IPS-11a (cell line): ENCODE results near the gene KCNK4.

Experiments used
- H3K4me3 ChIP-seq: one replicate; pipeline ENCODE4 v1.5.1; 2013; ENCODE audit warnings: low read depth, low read length, control low read depth

Gene KCNK4

GRCh38 chr11:64268025-64268892 lies 22.8 kb upstream of the KCNK4 start:
- H3K4me3 ChIP-seq, result peak overlapping the region; percentile 69

DNA sequence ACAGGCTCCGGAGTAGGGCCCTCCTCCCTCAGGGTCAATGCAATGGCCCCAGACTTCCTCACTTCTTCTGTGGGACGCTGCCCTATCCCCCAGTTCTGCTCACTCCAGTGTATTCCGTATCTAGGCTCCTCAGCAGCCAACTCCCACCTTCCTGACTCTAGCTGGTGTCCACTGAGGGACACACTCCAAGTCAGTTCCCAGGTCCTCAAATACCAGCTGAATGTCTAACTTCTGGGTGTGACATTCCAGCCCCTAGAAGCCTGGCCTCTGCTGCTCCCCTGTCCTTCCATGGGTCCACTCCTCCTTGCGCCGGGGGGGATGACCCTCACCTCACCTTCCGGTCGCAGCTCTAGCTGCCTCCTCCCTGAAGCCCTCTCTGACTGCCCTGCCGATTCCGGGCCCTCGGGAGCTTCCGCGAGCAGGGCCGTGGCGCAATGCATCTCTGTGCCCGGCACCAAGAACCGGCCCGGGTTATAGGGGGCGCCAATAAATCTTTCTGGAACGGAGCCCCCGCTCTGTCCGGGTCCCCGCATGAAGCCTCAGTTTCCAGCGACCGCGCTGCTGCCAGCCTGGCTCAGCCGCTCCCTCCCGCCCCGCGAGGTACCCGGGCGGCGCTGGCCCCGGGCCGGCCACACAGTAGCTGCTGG lies 22.1 kb upstream of the KCNK4 start:
- peak overlapping the region; percentile 69 for H3K4me3 ChIP-seq

GRCh38 chr11:64269540-64270220 lies 21.4 kb upstream of the KCNK4 start:
- H3K4me3 ChIP-seq, result peak overlapping the region; percentile 90

DNA sequence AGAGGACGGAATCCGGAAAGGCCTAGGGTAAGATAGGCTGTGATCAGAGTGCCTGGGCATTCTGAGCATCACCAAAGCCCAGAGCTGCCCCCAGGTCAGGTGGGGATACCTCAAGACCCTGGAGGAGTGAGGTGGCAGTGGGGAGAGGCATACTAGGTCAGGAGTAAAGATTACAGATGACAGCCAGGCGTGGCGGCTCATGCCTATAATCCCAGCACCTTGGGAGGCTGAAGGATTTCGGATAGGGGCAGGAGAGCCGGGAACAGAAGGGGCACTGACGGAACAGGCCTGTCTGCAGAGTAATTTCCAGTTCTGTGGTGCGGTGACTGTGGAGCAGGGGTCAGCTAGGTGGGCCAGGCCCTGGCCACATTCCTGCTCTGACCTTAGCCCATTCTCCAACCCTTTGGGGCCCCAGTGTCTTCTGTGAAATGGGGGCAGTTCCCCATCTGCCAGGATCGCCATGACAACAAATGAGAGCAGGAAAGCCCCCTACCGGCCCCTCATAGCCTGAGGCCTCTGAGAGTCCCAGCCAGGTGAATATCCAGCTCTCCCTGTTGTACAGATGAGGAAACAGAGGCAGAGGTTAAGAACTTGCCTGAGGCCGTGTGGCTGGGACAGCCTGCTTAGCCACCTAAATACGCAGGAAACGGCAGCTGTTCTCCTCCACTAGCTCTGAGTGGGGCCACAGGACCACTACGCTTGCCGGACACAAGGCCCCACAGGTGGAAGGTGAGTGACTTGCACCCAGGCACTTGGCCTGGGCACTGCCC lies 15.9 kb upstream of the KCNK4 start:
- H3K4me3 ChIP-seq, result no peak overlapping the region

GRCh38 chr11:64275841-64276240 lies 15.3 kb upstream of the KCNK4 start:
- H3K4me3 ChIP-seq, result no peak overlapping the region

DNA sequence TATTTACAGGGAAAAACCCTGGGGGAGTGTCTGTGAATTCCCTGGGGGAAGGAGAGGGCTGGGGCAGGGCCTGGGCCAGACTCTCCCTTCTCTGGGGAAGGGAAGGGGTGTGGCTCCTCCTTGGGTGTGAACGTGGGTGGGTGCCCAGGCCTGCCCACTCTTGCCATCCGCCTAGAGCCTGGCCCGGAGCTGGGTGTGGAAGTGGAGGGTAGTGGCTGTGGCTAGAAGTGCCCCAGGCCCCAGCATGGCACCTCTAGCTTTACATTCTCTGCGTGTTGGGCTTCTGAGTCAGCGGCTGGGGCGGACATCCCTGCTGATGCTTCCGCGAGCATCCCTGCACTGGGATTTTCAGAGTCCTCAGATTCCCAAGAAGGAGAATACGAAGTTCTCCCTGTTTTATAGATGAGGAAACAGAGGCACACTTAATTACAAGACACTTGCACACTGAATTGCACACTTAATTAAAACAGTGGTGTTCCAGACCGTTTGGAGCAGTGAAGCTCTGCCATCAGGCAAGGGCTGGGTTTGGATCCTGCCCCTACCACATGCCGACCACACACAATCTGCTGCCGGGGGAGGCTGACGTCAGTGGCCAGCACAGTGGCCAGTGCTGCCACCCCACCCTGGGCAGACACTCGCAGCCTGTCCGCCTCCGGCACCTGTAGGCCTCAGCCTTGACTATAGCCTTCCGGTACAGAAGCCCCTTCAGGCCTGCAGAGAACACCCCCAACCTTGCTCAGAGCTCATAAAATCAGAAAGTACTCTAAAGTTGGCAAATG lies 14.3 kb upstream of the KCNK4 start:
- no peak overlapping the region for H3K4me3 ChIP-seq

DNA sequence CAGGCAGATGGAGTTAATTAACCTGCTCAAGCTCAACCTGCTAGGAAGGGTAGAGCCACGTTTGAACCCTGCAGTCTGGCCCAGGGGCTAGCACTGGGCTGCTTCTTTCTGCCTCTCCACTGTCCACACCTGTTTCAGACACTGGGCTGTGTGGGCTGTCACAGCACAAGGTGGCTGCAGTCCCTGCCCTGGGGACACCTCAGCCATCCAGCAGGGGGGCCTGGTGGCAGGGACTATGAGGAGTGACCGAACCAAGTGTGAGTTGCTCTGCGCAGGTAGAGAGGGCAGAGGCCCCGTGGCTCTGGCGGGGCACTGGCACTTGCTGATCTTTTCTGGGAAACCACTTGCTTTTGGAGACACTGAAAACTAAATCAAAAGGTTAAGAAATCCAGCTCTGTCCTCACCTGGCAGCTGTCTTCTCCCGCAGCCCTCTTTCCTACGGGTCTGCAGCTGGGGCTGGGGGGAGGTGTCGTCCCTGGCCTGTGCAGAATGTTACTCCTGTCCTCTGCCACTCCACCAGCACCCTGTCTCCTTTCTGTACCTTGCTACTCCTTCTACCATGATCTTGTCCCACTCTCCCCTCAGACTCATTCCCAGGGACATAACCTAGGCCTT lies 12.4 kb upstream of the KCNK4 start:
- H3K4me3 ChIP-seq, result no peak overlapping the region

DNA sequence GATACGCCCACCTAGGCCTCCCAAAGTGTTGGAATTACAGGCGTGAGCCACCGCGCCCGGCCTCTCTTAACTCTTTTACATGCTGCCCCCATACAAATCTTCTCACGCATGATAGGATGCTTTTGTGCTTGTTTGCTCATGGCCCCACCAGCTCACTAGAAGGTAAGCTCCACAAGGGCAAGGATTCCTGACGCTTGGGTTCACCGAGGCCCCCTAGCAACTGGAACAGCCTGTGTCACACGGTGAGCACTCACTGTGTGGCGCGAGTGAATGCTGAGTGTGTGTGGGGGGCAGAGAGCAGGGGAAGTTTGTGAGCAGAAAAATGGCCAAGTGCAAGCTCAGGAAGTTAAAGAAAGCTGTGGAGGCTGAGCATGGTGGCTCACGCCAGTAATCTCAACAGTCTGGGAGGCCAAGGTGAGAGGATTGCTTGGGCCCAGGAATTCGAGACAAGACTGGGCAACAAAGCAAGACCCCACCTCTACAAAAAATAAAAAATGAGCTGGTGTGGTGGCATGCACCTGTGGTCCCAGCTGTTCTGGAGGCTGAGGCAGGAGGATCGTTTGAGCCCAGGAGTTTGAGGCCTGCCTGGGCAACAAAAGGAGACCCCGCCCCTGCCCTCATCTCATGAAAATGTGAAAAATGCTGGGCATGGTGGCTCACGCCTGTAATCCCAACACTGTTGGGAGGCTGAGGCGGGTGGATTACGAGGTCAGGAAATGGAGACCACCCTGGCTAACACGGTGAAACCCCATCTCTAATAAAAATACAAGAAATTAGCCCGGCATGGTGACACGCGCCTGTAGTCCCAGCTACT lies 8.9 kb upstream of the KCNK4 start:
- no peak overlapping the region for H3K4me3 ChIP-seq

DNA sequence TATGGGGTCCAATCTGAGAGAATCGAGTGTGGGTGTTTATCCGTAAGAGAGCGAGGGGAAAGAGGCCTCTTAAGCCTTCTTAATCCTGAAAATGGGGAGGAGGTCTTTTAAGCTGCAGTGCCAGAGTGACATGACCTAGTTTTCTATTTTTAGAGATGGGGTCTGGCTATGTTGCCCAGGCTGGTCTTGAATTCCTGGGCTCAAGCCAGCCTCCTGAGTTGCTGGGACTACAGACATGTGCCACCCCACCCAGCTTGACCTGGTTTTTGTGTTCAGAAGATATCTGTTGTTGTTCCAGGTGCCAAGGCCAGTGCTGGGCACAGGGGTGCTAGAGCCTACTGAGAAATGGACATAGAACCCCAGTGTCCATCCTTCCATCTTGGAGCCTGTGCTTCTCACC lies 8.0 kb upstream of the KCNK4 start:
- H3K4me3 ChIP-seq, result no peak overlapping the region

- H3K4me3 ChIP-seq, result peak within 1 kb of the TSS; percentile 81
These were observed 6.8 kb upstream of the KCNK4 start, which contains the start of gene BAD for GRCh38 chr11:64284048-64284961. TSS of gene BAD (minus strand) at chr11:64284665. CDS start at chr11:64284368, 297 bp downstream.

DNA sequence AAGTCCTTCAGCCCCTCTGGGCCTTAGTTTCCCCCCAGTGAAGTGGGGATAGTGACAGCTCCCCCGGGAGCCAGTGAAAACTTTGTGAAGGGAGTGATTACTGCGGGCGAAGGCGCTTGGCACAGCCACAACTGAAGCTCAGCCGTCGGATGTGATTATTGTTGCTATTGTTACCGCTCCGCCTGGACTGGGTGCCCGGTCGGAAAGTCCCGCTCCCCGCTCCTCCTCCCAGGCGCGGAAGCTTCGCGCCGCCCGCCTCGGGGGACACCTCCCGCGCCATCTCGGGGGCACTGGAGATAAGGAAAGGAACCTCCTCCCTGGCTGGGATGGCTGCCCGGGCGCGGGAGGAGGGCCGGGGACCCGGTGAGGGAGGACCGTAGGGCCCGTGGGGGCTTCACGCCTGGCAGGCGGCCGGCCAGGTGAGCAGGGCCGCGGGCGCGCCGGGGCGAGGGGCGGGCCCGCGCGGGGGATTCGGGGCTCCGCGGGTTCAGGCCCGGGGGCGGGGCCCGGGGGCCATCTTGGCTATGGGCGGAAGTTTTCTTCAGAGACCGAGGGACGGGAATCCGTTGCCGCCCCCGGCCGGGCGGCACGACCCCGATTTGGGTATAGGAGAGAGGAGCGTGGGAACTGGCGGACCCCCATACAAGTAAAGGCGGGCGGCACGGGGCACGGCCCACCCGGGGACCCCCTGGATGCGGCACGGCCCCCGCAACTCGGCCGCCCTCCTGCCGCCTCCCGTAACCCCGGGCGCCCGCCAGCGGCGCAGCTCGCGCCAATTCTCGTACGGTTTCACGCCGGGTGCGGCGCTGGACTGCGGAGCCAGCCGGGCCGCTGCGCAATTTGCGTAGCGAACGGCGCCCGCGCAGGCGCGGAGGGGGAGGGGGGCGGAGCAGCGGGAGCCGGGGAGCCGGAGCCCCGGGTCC lies 5.9 kb upstream of the KCNK4 start, which contains the start of gene GPR137:
TSS of gene GPR137 (plus strand) at position 887 of the 923 bp plus-strand sequence. CDS start 677 bp downstream, outside the sequence.
- H3K4me3 ChIP-seq, result peak within 1 kb of the TSS; percentile 81

GRCh38 chr11:64285885-64286800 lies 5.0 kb upstream of the KCNK4 start:
- H3K4me3 ChIP-seq, result peak overlapping the region; percentile 81

GRCh38 chr11:64286801-64287159 lies 4.3 kb upstream of the KCNK4 start:
- H3K4me3 ChIP-seq, result no peak overlapping the region

DNA sequence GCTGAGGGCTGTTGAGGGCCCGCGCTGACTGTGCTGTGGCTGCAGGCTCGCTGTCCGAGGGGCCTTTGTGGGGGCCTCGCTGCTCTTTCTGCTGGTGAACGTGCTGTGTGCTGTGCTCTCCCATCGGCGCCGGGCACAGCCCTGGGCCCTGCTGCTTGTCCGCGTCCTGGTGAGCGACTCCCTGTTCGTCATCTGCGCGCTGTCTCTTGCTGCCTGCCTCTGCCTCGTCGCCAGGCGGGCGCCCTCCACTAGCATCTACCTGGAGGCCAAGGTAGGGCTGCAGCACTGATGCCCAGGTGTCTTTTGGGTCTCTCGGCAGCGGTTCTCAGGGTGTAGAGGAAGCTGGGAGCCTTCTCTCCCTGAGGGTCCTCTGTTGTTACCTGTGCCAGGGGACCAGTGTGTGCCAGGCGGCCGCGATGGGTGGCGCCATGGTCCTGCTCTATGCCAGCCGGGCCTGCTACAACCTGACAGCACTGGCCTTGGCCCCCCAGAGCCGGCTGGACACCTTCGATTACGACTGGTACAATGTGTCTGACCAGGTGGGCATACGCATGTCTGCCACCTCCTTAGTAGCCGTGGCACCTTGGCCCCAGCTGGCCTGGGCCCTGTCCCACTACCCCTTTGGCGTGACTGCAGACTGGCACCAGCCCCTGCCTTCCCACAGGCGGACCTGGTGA lies 3.3 kb upstream of the KCNK4 start:
- no peak overlapping the region for H3K4me3 ChIP-seq

DNA sequence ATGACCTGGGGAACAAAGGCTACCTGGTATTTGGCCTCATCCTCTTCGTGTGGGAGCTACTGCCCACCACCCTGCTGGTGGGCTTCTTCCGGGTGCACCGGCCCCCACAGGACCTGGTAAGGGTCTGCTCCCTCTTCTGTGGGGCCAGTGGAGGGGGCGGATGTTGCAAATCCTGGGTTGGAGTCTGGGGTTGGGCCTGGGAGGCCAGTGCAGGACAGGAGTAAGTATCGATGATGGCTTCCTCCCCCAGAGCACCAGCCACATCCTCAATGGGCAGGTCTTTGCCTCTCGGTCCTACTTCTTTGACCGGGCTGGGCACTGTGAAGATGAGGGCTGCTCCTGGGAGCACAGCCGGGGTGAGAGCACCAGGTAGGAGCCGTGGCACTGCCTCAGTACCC lies 2.8 kb upstream of the KCNK4 start:
- H3K4me3 ChIP-seq, result no peak overlapping the region
